Ramos (cell line): Measurements from ENCODE around the gene HCST.

ENCODE experiments used
- in situ Hi-C: fragments of 300-500 bp; cut with MboI; formaldehyde crosslinking; loops from one replicate; pipeline ENCODE4 v1.14.3; 2022; ENCODE audit warnings: low sequenced_read_pairs; ENCODE audit not compliant: unreplicated experiment

The HCST gene

DNA sequence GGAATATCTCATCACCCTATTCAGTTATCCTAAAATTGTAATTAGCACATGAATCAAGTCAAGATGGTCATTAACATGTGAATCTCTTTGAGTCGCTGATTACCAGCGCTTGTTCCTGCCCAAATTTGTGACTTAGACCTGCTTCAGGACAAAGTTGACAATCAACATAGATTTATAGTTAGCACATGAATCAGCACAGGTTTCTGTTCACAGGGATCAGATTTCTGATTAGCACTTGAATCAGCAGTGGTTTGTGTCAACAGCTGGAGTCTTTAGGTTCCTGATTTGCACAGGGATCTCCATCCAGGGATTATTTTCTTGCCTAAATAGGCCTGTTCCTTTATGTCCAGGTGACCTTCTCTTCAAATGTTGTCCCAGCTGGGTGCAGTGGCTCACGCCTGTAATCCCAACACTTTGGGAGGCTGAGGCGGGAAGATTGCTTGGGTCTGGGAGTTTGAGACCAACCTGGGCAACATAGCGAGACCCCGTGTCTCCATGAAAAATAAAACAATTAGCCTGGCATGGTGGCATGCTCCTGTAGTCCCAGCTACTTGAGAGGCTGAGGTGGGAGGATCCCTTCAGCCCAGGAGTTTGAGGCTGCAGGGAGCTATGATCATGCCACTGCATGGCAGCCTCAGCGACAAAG lies 30.1 kb downstream of the HCST start:
- in situ Hi-C loops = loop anchor here (5.0 to 10.0 kb wide), 2 partner anchors 45 to 238 kb away; no protein-coding TSS in a partner anchor

DNA sequence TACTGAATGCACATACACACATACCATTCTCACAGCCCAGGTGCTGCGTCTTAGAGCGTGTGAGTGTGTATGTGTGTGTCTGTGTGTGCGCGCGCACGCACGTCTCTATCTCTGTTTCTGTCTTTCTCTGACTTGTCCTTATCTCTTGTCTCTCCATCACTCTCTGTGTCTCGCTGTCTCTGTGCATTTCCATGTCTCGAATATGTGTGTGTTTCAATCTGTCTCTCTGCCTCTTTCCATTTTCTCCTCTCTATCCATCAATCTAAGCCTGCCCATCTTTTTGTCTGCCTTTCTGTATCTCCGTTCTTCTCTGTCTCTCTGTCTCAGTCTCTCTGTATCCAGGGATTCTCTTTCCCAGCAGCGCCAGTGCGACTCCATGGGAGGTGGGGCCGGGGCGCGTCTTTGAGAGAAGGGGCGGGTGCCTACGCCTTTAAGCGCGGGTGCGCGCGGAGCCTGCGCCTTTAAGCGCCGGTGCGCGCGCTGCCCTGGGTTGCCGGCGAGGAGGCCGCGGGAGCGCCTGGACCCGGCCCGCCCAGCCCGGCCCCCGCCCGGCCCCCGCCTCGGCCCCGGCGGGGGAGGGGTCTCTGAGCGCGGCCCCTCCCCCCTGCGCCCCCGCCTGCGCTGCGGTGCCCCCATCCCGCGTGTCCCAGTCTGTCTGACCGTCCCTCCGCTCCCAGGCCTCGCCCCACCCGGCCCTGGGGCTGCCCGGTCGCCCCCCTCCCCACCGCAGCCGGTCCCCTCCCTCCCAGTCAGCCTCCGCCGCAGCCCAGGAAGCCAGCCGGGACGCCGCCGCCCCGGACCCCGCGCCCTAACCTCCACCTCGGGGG lies 33.8 kb downstream of the HCST start, which contains the start of gene LRFN3:
LRFN3 (plus strand) TSS at position 464 of the 827 bp plus-strand sequence. CDS start 3,052 bp downstream, outside the sequence.
- in situ Hi-C loops = loop anchor here (10.0 kb wide), 1 partner anchor 241 kb away; no protein-coding TSS in a partner anchor

DNA sequence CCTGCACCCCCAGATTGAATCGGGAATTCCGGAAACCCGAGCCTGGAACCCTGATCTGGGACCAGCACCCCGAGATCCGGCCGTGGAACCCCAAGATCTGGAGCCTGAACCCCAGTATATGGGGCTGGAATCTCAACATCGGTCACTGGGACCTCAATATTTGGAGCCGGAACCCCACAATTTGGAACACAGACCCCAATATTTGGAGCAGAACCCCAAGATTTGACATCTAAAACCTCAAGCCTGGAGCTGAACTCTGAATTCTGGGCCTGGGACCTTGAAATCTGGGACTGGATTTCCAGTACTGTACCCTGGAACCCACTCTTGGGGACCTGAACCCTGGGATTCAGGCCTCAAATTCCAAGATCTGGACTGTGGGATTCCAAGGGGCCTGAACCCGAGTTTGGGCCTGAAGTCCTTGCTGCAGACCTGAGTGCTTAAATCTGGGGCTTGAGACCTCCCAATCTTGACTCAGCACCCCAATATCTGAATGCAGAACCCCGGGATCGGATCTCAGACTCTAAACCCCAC lies 34.5 kb downstream of the HCST start:
- in situ Hi-C loops = loop anchor here (10.0 kb wide), 1 partner anchor 242 kb away; no protein-coding TSS in a partner anchor

DNA sequence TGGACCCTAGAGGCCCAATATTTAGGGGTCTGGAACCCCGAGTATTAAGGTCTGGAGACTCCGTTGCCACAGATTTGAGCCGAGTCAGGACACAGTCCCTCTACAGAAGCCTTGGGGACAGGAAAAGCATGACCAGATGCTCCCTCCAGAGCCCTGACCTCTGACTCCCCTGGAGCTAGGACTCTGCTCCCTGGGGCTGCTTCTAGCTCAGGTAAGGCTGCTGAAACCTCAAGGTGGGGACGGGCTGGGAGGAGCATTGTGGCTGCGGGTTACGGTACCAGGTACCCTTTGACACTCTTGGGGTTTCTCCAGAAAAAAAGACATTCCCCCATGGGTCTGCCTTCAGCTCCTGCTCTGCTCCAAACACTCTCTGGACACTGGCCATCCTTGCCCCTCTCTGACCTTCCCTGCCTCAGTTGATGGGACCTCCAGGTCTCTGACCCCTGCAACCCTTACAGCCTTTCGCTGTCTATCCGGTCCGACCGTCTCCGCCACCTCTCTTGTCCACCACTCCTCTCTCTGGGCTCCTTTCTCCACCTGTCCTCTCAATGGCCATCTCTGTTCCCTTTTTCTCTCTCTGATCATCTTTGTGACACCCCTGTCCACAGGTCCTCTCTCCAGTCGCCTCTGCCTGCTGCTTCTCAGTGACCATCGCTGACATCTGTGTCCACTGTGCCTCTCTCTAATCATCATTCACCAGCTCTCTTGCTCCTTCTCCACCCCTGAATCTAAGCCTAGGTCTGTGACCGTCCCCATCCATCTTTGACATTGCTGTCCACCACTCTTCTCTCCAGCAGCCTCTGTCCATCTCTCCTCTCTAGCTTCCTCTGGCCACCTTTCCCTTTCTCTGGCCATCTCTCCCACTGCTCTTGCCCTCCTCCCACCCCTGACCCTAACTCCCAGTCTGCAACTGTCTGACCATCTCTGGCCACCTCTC lies 35.3 kb downstream of the HCST start:
- in situ Hi-C loops = loop anchor here (10.0 kb wide), 1 partner anchor 243 kb away; no protein-coding TSS in a partner anchor

DNA sequence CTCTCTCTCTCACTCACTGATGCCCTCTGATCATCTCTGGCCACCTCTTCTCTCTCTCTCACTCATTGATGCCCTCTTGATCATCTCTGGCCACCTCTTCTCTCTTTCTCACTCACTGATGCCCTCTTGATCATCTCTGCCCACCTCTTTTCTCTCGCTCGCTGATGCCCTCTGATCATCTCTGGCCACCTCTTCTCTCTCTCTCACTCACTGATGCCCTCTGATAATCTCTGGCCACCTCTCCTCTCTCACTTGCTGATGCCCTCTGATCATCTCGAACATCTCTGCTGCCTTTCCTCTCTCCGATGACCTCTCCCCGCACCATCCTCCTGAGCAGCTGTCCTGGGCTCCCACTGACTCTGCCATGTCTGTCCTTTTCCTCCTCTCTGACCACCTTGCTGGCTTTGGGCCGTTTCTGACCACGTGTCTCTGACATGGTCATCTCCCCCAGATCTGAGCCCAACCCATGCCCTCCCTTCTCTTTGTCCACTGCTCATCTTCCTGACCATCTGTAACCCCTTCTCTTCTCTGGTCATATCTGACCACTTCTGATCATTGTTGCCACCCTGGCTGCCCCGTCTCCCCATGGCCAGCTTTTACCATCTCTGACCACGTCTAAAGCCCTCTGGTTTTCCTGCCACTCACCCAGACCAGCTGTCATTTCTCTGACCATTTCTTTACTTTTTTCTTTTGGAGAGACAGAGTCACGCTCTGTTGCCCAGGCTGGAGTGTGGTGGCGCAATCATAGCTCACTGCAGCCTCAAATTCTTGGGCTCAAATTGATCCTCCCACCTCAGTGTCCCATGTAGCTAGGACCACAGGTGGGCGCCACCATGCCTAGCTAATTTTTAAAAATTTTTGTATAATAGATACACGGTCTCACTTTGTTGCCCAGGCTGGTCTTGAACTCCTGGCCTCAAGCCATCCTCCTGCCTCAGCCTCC lies 36.2 kb downstream of the HCST start:
- in situ Hi-C loops = loop anchor here (10.0 kb wide), 1 partner anchor 244 kb away; no protein-coding TSS in a partner anchor

DNA sequence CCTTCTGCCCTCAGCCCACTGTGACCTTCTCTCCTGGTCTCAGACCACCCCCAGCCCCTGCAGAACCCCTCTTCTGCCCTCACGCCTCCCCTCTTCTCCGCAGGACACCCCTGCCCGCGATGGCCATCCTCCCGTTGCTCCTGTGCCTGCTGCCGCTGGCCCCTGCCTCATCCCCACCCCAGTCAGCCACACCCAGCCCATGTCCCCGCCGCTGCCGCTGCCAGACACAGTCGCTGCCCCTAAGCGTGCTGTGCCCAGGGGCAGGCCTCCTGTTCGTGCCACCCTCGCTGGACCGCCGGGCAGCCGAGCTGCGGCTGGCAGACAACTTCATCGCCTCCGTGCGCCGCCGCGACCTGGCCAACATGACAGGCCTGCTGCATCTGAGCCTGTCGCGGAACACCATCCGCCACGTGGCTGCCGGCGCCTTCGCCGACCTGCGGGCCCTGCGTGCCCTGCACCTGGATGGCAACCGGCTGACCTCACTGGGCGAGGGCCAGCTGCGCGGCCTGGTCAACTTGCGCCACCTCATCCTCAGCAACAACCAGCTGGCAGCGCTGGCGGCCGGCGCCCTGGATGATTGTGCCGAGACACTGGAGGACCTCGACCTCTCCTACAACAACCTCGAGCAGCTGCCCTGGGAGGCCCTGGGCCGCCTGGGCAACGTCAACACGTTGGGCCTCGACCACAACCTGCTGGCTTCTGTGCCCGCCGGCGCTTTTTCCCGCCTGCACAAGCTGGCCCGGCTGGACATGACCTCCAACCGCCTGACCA lies 37.2 kb downstream of the HCST start:
- in situ Hi-C loops = loop anchor here (10.0 kb wide), 1 partner anchor 245 kb away; no protein-coding TSS in a partner anchor

DNA sequence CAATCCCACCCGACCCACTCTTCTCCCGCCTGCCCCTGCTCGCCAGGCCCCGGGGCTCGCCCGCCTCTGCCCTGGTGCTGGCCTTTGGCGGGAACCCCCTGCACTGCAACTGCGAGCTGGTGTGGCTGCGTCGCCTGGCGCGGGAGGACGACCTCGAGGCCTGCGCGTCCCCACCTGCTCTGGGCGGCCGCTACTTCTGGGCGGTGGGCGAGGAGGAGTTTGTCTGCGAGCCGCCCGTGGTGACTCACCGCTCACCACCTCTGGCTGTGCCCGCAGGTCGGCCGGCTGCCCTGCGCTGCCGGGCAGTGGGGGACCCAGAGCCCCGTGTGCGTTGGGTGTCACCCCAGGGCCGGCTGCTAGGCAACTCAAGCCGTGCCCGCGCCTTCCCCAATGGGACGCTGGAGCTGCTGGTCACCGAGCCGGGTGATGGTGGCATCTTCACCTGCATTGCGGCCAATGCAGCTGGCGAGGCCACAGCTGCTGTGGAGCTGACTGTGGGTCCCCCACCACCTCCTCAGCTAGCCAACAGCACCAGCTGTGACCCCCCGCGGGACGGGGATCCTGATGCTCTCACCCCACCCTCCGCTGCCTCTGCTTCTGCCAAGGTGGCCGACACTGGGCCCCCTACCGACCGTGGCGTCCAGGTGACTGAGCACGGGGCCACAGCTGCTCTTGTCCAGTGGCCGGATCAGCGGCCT lies 37.9 kb downstream of the HCST start:
- in situ Hi-C loops = no loop called here

DNA sequence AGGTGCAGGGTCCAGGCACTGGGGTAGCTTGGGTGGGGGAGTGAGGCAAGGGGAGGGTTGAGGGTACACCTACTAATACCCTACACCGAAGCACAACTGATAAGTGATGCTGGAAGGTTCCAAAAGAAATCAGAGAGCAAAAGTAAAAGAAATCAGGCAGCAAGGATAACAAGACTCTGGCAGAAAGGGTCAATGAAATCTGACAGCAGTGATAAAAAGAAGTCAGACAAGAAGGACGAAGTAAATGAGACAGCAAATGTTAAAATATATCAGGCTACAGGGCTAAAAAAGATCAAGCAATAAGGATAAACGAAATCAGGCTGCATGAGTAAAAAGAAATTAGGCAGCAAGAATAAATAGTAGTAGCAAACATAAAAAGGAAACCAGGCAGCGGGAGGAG lies 38.5 kb downstream of the HCST start:
- in situ Hi-C loops = no loop called here

DNA sequence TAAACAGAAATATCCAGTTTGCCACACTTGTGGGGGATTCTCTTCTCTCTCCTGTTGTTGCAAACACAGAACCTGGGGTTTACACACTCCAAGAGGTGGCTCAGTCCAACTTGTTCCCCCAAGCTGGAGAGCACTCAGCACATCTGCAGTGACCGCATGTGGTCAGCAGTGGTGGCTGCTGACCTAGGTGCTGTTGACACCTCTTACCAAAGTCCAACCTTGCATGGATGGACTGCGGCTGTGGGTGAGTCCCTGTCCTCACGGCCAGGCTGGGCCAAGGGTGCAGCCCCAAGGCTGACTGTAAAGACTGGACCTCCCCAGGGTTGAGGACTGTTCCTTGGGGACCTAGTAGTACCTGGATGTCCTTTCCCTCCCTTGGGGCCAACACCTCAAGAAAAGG lies 39.9 kb downstream of the HCST start:
- in situ Hi-C loops = no loop called here

DNA sequence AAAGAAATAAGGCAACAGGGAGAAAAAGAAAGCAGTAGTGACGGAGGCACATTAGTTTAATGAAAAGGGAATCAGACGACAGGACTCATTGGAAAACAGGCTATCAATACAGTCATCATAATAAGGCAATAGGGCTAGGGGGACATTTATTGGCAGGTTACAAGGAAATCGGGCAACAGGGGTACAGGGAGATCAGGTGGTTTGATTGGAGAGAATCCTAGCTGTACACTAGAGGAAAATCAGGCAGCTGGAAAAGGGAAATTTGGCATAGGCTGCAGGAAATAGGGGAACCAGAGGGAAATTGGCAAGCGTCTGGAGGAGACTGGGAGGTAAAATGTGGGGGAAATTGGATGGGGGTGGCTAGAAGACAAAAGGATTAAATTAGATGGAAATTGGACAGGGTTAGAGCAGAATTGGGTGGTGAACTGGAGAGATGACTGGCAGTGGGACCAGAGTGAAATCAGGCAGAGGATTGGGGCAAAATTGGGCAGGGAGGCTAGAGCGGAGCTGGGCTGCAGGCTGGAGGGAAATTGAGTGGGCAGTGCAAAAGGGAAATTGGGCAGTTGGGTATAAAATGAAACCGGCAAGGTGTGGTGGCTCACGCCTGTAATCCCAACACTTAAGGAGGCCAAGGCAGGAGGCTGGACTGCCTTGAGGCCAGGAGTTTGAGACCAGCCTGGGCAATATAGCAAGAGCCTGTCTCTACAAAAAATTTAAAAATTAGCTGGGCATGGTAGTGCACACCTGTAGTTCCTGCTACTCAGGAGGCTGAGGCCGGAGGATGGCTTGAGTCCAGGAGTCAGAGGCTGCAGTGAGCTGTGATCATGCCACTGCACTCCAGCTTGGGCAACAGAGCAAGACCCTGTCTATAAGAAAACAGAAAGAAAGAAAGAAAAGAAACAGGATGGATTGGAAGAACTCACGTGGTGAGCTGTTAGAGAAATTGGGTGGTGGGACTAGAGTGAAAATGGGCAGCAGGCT lies 41.3 kb downstream of the HCST start:
- in situ Hi-C loops = no loop called here

DNA sequence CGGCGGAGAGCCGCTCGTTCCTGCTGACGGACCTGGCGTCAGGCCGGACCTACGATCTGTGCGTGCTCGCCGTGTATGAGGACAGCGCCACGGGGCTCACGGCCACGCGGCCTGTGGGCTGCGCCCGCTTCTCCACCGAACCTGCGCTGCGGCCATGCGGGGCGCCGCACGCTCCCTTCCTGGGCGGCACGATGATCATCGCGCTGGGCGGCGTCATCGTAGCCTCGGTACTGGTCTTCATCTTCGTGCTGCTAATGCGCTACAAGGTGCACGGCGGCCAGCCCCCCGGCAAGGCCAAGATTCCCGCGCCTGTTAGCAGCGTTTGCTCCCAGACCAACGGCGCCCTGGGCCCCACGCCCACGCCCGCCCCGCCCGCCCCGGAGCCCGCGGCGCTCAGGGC lies 42.2 kb downstream of the HCST start:
- in situ Hi-C loops = no loop called here

DNA sequence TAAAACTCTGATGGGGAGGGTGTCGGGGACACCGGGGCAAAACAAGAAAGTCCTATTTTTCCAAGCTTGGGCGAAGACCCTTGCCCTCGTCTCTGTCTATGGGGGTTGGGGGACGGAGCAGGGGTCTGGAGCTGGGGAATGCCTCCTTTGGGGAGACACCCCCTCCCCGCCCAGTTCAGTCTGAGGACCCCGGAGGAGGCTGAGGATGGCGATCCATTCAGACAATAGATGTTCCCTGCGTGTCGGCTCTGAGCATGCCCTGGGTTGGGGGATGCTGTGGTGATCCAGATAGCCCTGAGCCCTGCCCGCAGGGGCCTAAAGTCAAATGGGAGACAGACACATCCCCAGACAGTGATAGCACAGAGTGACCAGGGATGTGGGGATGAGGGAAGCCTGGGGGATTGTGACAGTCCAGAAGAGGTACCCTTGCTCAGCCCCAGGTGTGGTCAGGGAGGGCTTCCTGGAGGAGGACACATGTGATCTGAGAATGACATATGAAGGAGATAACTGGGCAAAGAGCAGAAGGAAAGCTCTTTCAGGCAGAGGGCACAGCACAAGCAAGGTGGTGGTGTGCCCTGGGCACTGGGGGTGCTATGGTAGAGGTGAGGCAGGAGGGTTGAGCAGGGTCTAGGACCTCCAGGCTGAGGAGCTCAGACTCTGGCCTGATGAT lies 42.9 kb downstream of the HCST start:
- in situ Hi-C loops = no loop called here

DNA sequence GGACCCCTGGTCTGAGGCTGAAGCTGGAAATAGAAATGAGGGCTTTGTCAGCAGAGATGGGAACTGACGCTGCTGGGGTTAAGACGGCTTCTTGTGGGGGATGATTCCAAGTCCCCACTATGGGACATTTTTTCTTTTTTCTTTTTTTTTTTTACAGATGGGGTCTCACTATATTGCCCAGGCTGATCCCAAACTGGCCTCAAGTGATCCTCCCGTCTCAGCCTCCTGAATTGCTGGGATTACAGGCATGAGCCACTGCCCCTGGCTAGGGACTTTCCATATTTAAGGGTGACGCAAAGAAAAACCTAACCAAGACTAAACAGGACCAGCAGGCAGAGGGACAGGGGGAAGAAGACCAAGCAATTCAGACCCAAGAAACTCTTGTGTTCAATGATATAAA lies 43.9 kb downstream of the HCST start:
- in situ Hi-C loops = no loop called here

DNA sequence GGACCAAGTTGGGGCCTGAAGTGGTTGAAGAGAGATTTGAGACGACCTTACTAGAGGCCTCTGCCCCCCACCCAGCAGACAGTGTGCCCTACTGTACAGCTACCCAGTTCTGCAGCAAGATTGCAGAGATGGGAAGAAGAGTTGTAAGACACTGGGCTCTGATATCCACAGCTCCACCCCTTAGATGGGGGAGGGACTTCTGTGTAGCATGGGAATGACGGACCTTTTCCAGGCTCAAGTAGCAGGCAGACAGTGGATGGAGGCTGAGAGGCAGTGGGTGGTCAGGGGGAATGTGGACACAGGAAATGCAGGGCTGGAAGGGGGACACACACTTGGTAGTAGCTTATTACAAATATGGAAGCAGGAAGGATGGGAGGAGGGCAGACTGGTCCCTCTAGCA lies 46.8 kb downstream of the HCST start:
- in situ Hi-C loops = no loop called here
